ENCODE data around the gene SLC8A1. TPM values are rescaled to one million over a fixed set of nuclear protein-coding genes. Genes with fewer than 3 reads are reported as not detected.

SLC8A1 gene
- total RNA-seq, 1 donor from 2014 or later: 1.9 TPM

DNA sequence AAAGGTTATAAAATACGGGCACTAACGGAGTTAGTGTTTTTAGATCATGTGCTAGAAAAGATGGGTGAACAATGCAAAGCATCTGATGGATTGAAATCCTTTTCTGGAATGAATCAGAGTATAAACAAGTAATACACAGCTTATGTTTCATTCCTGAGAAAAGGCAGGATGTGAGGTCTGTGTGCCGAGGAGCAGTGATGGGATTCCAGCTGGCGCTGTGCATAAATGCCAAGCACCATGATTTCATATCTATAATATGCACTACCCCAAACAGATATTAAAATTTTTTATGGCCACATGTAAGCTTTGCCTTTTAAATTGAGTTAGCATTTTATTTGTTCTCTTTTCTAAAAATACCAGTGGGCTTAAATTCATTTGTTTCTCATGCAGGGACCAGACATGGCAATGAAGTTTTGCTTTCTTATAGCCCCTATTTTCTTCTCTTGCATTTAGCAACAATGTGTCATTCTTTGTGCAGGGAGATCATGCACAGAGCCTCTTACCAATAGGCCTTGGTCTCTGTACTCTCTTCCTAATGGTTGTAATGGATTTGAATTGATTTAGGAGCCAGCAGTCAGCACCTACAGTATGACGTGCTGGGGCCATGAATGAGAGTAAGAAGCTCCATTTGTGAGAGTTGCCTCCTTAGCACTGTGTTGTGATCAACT, 323.9 kb downstream of the SLC8A1 start:
- TF ChIP-seq, protein P1, sequence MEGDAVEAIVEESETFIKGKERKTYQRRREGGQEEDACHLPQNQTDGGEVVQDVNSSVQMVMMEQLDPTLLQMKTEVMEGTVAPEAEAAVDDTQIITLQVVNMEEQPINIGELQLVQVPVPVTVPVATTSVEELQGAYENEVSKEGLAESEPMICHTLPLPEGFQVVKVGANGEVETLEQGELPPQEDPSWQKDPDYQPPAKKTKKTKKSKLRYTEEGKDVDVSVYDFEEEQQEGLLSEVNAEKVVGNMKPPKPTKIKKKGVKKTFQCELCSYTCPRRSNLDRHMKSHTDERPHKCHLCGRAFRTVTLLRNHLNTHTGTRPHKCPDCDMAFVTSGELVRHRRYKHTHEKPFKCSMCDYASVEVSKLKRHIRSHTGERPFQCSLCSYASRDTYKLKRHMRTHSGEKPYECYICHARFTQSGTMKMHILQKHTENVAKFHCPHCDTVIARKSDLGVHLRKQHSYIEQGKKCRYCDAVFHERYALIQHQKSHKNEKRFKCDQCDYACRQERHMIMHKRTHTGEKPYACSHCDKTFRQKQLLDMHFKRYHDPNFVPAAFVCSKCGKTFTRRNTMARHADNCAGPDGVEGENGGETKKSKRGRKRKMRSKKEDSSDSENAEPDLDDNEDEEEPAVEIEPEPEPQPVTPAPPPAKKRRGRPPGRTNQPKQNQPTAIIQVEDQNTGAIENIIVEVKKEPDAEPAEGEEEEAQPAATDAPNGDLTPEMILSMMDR (IDR thresholded peaks at IDR 0.05; ENCODE audit: partially characterized antibody, unreplicated experiment): no peak
- H3K36me3 Mint-ChIP-seq (ENCODE audit: unreplicated experiment): no peaks in the 10 kb centered on the region
- no peaks in the 10 kb centered on the region for H3K9me3 Mint-ChIP-seq (ENCODE audit: unreplicated experiment)
- H3K27ac Mint-ChIP-seq (ENCODE audit: unreplicated experiment): no peak overlapping the region
- H3K4me3 Mint-ChIP-seq (ENCODE audit: unreplicated experiment): no peak overlapping the region
- H3K4me1 Mint-ChIP-seq (ENCODE audit: low read depth, unreplicated experiment): no peaks in the 10 kb centered on the region
- DNase-seq: no peak
- H3K27me3 Mint-ChIP-seq (ENCODE audit: unreplicated experiment): no peaks in the 10 kb centered on the region

DNA sequence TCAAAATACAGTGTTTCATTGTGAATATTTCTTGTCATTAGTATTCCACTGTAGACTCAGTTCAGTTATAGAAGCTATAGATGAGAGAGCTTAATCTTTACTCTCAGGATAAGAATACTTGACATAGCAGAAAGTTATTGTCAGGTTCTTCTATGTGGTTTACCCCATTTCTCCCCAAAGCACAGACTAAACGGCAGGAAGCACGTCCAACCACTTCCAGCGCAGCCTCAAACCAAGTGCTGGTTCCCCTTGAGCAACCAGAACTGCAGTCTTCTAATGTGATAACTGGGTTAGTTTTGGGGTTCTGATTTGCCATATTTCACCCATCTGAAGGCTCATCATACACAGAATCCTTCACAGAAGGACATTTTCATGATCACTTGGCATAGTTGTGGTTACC, 324.7 kb downstream of the SLC8A1 start:
- Mint-ChIP-seq H3K9me3 (ENCODE audit: unreplicated experiment) (no peaks in the 10 kb centered on the region), H3K4me1 (ENCODE audit: low read depth, unreplicated experiment) (no peaks in the 10 kb centered on the region), H3K4me3 (ENCODE audit: unreplicated experiment) (no peak overlapping the region), H3K36me3 (ENCODE audit: unreplicated experiment) (no peaks in the 10 kb centered on the region), H3K27me3 (ENCODE audit: unreplicated experiment) (no peaks in the 10 kb centered on the region), H3K27ac (ENCODE audit: unreplicated experiment) (no peak overlapping the region)
- DNase-seq: no peak
- TF ChIP-seq, protein P1 (IDR thresholded peaks at IDR 0.05; ENCODE audit: partially characterized antibody, unreplicated experiment): no peak

DNA sequence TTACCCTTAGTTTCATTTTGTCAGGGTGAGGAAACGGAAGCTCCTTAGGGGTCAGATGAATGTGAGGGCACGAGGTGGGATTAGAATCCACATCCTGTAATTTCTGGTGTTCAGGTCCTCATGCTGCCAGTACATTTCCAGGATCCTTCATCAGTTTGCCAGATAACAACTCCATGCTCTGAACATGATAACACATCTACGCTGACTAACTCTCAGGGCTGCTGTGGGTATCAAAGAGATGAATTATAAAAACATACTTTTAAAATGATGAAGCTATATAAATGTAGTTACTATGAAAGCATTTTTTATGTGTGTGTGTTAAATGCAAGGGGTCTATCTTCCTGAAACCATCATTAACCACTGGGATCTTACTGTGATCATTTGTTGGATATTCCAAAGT, 325.9 kb downstream of the SLC8A1 start:
- Mint-ChIP-seq H3K4me3 (ENCODE audit: unreplicated experiment) (no peak overlapping the region), H3K9me3 (ENCODE audit: unreplicated experiment) (no peaks in the 10 kb centered on the region), H3K4me1 (ENCODE audit: low read depth, unreplicated experiment) (no peaks in the 10 kb centered on the region), H3K36me3 (ENCODE audit: unreplicated experiment) (no peaks in the 10 kb centered on the region), H3K27me3 (ENCODE audit: unreplicated experiment) (no peaks in the 10 kb centered on the region), H3K27ac (ENCODE audit: unreplicated experiment) (no peak overlapping the region)
- TF ChIP-seq, protein P1 (IDR thresholded peaks at IDR 0.05; ENCODE audit: partially characterized antibody, unreplicated experiment): no peak
- DNase-seq: no peak

DNA sequence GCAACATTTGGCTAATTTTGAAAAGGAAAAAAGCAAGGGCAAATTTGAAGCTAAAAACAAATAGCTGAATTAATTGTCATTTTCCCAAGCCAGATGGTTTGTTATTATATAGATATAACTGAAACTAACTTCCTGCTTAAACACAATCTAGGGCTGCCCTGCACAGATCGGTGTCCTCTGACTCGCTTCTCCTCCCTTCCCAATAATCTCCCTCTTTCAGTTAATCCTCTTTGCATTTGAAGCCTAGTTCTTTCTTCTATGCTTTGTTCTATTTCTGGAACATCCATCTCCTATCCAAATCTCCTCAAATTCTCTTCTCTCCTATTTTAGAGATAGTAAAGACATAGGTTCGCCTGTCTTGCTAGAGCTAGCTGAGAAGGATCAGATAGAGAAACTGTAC, 328.1 kb downstream of the SLC8A1 start:
- H3K27me3 Mint-ChIP-seq (ENCODE audit: unreplicated experiment): no peaks in the 10 kb centered on the region
- TF ChIP-seq, protein P1 (IDR thresholded peaks at IDR 0.05; ENCODE audit: partially characterized antibody, unreplicated experiment): no peak

DNA sequence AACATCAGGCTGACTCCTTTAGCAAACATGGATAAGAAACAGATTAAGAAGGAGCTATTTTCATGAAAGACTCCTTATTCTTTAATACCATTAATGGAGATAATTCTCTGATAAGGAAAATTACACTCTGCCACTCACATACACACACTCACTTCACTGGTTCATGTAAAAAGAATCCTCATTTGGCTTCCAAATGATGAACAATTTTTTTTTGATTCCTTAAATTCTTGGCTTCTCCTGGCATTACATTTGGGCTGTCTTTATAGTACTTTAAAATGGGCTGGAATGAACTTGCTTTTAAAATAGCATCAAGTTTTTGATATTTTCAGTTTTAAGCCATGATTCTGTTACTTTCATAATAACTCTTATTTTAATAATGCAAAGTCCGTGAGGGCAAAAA, 328.6 kb downstream of the SLC8A1 start:
- Mint-ChIP-seq H3K4me1 (ENCODE audit: low read depth, unreplicated experiment) (peaks cover 4% of the 10 kb centered on the region), H3K27me3 (ENCODE audit: unreplicated experiment) (no peaks in the 10 kb centered on the region), H3K4me3 (ENCODE audit: unreplicated experiment) (no peak overlapping the region), H3K9me3 (ENCODE audit: unreplicated experiment) (no peaks in the 10 kb centered on the region), H3K27ac (ENCODE audit: unreplicated experiment) (no peak overlapping the region), H3K36me3 (ENCODE audit: unreplicated experiment) (no peaks in the 10 kb centered on the region)
- DNase-seq: no peak
- TF ChIP-seq, protein P1 (IDR thresholded peaks at IDR 0.05; ENCODE audit: partially characterized antibody, unreplicated experiment): no peak

More for the DNA sequence above, 328.1 kb downstream of the SLC8A1 start:
- no peak for DNase-seq
- no peak overlapping the region for H3K27ac Mint-ChIP-seq (ENCODE audit: unreplicated experiment)
- no peaks in the 10 kb centered on the region for H3K9me3 Mint-ChIP-seq (ENCODE audit: unreplicated experiment)
- H3K4me3 Mint-ChIP-seq (ENCODE audit: unreplicated experiment): no peak overlapping the region
- H3K36me3 Mint-ChIP-seq (ENCODE audit: unreplicated experiment): no peaks in the 10 kb centered on the region
- peaks cover 4% of the 10 kb centered on the region for H3K4me1 Mint-ChIP-seq (ENCODE audit: low read depth, unreplicated experiment)
